A549 treated with AZD2906 at 1 μM for 4 hours (cell line): ENCODE data around the gene ZNF680. TPM values are rescaled to one million over a fixed set of nuclear protein-coding genes. Genes with fewer than 3 reads are reported as not detected.

ENCODE experiments used
- total RNA-seq: library from RNA; stranded (reverse); fragments of 200-300 nt; extraction: Qiagen RNA extraction; gene quantifications from 5 replicates; pipeline ENCODE4 v1.2.3, GENCODE V29; 2022

Gene ZNF680
- 1.5 to 2.8 TPM (median 2.1 TPM) in 5 replicates for total RNA-seq

DNA sequence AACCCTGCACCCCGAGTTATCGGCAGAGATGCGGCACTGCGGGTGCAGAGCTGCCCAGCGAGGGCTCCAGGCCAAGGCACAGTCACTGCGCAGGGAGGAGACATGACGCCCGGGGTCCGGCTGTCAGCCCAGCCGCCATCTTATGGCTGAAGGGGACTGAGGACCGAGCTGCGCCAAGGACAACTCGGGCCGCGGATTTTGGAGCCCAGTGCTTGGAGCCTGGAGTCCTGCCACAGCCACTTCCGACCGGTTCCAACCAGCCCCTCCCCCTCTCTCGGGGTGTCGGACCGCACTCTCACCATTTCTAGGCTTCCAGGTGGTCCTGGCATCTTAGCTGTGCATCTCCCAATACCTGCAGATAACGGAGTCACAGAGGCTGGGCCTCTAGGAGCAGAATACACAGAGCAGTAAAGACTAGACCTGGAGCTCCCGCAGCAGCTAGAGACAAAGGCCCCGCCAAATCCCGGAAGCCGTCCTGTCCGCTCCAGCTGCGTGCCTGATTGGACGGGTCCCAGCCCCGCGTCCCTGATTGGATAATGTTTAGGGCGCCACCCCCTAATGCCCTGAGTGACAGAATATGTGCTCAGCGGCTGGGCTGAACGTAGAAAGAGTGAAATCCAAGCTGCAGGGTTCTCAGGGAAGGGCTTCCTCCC, at the start of gene ZNF680:
Gene ZNF680, minus strand, starts transcription at position 446 of the 653 bp plus-strand sequence. Its CDS starts 117 bp downstream, at position 329.

Other genes starting within 250 kb of the ZNF680 start
- 0.01 to 0.02 TPM (median 0.02 TPM) in 3 of 5 replicates, not detected in the others for gene ZNF736, start 249.1 kb downstream of the ZNF680 start, total RNA-seq
- gene ZNF107, start 103.1 kb upstream of the ZNF680 start, total RNA-seq, result 1.9 to 2.9 TPM (median 2.3 TPM) in 5 replicates
- gene ZNF138, start 231.4 kb upstream of the ZNF680 start, total RNA-seq, result 2.4 to 3.0 TPM (median 2.9 TPM) in 5 replicates